Liver (tissue), 9 donors: ENCODE data around the gene ANO7. TPM values are rescaled to one million over a fixed set of nuclear protein-coding genes. Genes with fewer than 3 reads are reported as not detected.

ENCODE experiments used
- DNase-seq: peaks from one replicate; pipeline ENCODE4 v3.0.0-alpha.2; 2017; ENCODE audit warnings: low spot score
- H3K27ac ChIP-seq, 2 donors: one replicate each; pipeline ENCODE4 v1.7.0; 2013; ENCODE audit warnings: inconsistent platforms in 2 of 2, low read length in 2 of 2, control low read depth in 1 of 2, low read depth in 1 of 2, mild to moderate bottlenecking in 1 of 2
- H3K27me3 ChIP-seq, 4 donors: one replicate each; pipeline versions ENCODE4 v1.6.1 to v1.7.0; 2013; ENCODE audit warnings: low read length in 3 of 4, inconsistent platforms in 1 of 4, mild to moderate bottlenecking in 1 of 4, moderate library complexity in 1 of 4; ENCODE audit not compliant: control insufficient read depth in 4 of 4, insufficient read depth in 4 of 4
- H3K36me3 ChIP-seq, 4 donors: one replicate each; pipeline versions ENCODE4 v1.6.1 to v1.7.0; 2013; ENCODE audit warnings: low read length in 3 of 4, mild to moderate bottlenecking in 3 of 4, low read depth in 1 of 4, moderate library complexity in 1 of 4; ENCODE audit not compliant: control insufficient read depth in 4 of 4, insufficient read depth in 3 of 4
- H3K4me1 ChIP-seq, 4 donors: one replicate each; pipeline versions ENCODE4 v1.6.1 to v1.7.0; 2013; ENCODE audit warnings: low read length in 3 of 4, mild to moderate bottlenecking in 3 of 4, moderate library complexity in 1 of 4; ENCODE audit not compliant: control insufficient read depth in 4 of 4, insufficient read depth in 4 of 4
- H3K4me3 ChIP-seq, 3 donors: one replicate each; pipeline versions ENCODE4 v1.6.1 to v1.7.0; 2013; ENCODE audit warnings: low read length in 3 of 3, control low read depth in 1 of 3, low read depth in 1 of 3, mild to moderate bottlenecking in 1 of 3
- H3K9ac ChIP-seq, 2 donors: one replicate each; pipeline ENCODE4 v1.7.0; 2013; ENCODE audit warnings: low read length in 2 of 2, mild to moderate bottlenecking in 2 of 2, moderate library complexity in 2 of 2, control low read depth in 1 of 2, low read depth in 1 of 2
- H3K9me3 ChIP-seq, 4 donors: one replicate each; pipeline versions ENCODE4 v1.6.1 to v1.7.0; 2013; ENCODE audit warnings: low read length in 3 of 4; ENCODE audit not compliant: control insufficient read depth in 4 of 4
- ATF3 ChIP-seq: IDR thresholded peaks from 2 replicates; pipeline ENCODE4 v1.6.1; 2016; ENCODE audit warnings: antibody characterized with exemption
- EGR1 ChIP-seq, 2 donors: IDR thresholded peaks; 2 replicates each; pipeline ENCODE4 v1.6.1; 2016 to 2018; ENCODE audit warnings: antibody characterized with exemption in 2 of 2, low read depth in 2 of 2
- FOXA1 ChIP-seq: IDR thresholded peaks from 2 replicates; pipeline ENCODE4 v1.6.1; 2016; ENCODE audit warnings: antibody characterized with exemption
- FOXA2 ChIP-seq: IDR thresholded peaks from 2 replicates; pipeline ENCODE4 v1.6.1; 2016; ENCODE audit warnings: antibody characterized with exemption
- GABPA ChIP-seq, 2 donors: IDR thresholded peaks in 1 of 2; conservative IDR thresholded peaks in 1 of 2; 2 replicates each; pipeline ENCODE4 v1.6.1; 2016; ENCODE audit warnings: antibody characterized with exemption in 2 of 2, mild to moderate bottlenecking in 1 of 2, moderate library complexity in 1 of 2
- HNF4A ChIP-seq, 2 donors: conservative IDR thresholded peaks; 2 replicates each; pipeline ENCODE4 v1.6.1; 2016; ENCODE audit warnings: antibody characterized with exemption in 2 of 2, mild to moderate bottlenecking in 2 of 2
- HNF4G ChIP-seq: IDR thresholded peaks from 2 replicates; pipeline ENCODE4 v1.6.1; 2016; ENCODE audit warnings: antibody characterized with exemption
- JUND ChIP-seq, 2 donors: IDR thresholded peaks; 2 replicates each; pipeline ENCODE4 v1.6.1; 2016; ENCODE audit warnings: antibody characterized with exemption in 2 of 2
- NR2F2 ChIP-seq: IDR thresholded peaks from 2 replicates; pipeline ENCODE4 v1.6.1; 2016; ENCODE audit warnings: antibody characterized with exemption
- RAD21 ChIP-seq, 2 donors: IDR thresholded peaks; 2 replicates each; pipeline ENCODE4 v1.6.1; 2016; ENCODE audit warnings: antibody characterized with exemption in 2 of 2, mild to moderate bottlenecking in 2 of 2
- REST ChIP-seq: IDR thresholded peaks from 2 replicates; pipeline ENCODE4 v1.6.1; 2016; ENCODE audit warnings: antibody characterized with exemption, mild to moderate bottlenecking
- RXRA ChIP-seq, 2 donors: IDR thresholded peaks; 2 replicates each; pipeline ENCODE4 v1.6.1; 2017 to 2018; ENCODE audit warnings: antibody characterized with exemption in 2 of 2, mild to moderate bottlenecking in 1 of 2
- SP1 ChIP-seq: IDR thresholded peaks from 2 replicates; pipeline ENCODE4 v1.6.1; 2018; ENCODE audit warnings: antibody characterized with exemption, mild to moderate bottlenecking
- TAF1 ChIP-seq: conservative IDR thresholded peaks from 2 replicates; pipeline ENCODE4 v1.6.1; 2016; ENCODE audit warnings: antibody characterized with exemption, mild to moderate bottlenecking
- YY1 ChIP-seq: IDR thresholded peaks from 2 replicates; pipeline ENCODE4 v1.6.1; 2016; ENCODE audit warnings: antibody characterized with exemption, mild to moderate bottlenecking
- ZBTB33 ChIP-seq: IDR thresholded peaks from 2 replicates; pipeline ENCODE4 v1.6.1; 2016; ENCODE audit warnings: antibody characterized with exemption
- whole genome bisulfite sequencing: extraction: QIAGEN DNeasy Blood & Tissue Kit; methylation state at CpG from one replicate; pipeline ENCODE4 v1.1.7; 2013; 5-methylcytosine and 5-hydroxymethylcytosine counted together
- polyA plus RNA-seq, 2 donors: library from polyadenylated mRNA; stranded (reverse) in 1 of 2; unstranded in 1 of 2; fragments of 200-250 nt in 1 of 2; fragments of >200 nt in 1 of 2; fragmentation: Nextera tagmentation in 1 of 2; extraction: Ambion mirVana in 1 of 2; gene quantifications; one replicate each; pipeline versions ENCODE4 v1.2.1 to v1.2.3, GENCODE V29; 2013 to 2015
- total RNA-seq, 2 donors: library from RNA; depleted of rRNA; stranded (reverse); fragments of >200 nt; gene quantifications; one replicate each; pipeline ENCODE4 v1.2.3, GENCODE V29; 2014
- TF ChIP-seq, protein P1 (sequence below): fragments of 150-350 bp; IDR thresholded peaks from 2 replicates; pipeline ENCODE4 v1.5.1; 2017; ENCODE audit warnings: improper control_type of control experiment, low read depth, low read length; ENCODE audit not compliant: missing input control
- donor health status: healthy.
- donor health status: healthy.
- donor health status: healthy.
- donor health status: healthy.
- donor health status: healthy.

The ANO7 gene
- total and polyA plus RNA-seq, 4 donors, result 0.25 to 0.70 (median 0.45) TPM

DNA sequence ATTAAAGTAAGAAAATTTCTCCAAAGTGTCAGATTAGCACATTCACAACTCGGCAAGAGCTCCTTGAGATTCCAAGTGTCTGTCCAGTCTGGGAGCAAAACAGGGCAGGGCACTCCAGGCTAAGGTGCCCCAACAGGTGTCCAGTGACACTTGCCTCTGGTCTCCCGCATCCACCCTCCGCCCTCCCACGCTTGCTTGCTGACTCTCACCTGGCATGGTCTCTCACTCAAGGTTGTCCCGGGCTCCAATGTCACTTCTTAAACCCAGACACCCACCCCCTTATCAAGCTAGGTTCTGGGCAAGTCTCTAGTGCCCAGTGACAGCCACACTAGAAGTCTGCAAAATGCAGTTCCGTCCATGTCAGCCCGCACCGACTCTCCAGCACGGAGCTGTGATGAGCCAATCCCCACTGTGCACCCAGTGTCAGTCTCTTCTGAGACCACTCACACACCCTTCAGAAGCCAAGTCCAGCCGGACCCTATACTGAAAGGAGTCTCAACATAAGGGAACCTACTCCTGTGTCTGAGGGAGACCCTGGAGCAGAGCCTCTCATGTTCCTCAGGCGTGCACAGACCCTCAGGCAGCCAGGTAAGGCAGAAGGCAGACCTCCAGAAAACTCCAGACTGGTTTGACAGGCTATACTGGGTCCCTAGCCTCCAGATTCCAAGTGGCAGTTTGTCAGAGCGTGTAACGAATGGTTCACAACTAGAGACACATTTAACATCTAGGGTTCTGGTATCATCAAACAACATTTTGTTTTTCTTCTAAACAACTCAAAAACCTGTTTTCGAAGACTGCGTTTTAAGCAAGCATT lies 81.4 kb downstream of the ANO7 start:
- H3K36me3 ChIP-seq, result peaks cover 5 to 26% (median 22%) of the 10 kb centered on the region in 4 donors
- H3K9me3 ChIP-seq, result no peaks in the 10 kb centered on the region
- no peak overlapping the region for H3K9ac ChIP-seq
- no peak for DNase-seq
- H3K4me3 ChIP-seq, result no peak overlapping the region
- peaks cover 6 to 51% (median 39%) of the 10 kb centered on the region in 4 donors for H3K4me1 ChIP-seq
- WGBS, result 92% methylated on average over 15 of the region's 15 CpGs
- no peaks in the 10 kb centered on the region for H3K27me3 ChIP-seq
- TF ChIP-seq SP1 (no peak), RAD21 (IDR thresholded peaks at IDR 0.05) (no peak), HNF4G (no peak), FOXA2 (no peak), HNF4A (conservative IDR thresholded peaks at IDR 0.05) (no peak), YY1 (no peak), RXRA (IDR thresholded peaks at IDR 0.05) (no peak), ZBTB33 (no peak), NR2F2 (no peak), JUND (IDR thresholded peaks at IDR 0.05) (no peak), EGR1 (IDR thresholded peaks at IDR 0.05; ENCODE audit: low read depth in 2 of 2) (no peak)
- TF ChIP-seq, protein P1, sequence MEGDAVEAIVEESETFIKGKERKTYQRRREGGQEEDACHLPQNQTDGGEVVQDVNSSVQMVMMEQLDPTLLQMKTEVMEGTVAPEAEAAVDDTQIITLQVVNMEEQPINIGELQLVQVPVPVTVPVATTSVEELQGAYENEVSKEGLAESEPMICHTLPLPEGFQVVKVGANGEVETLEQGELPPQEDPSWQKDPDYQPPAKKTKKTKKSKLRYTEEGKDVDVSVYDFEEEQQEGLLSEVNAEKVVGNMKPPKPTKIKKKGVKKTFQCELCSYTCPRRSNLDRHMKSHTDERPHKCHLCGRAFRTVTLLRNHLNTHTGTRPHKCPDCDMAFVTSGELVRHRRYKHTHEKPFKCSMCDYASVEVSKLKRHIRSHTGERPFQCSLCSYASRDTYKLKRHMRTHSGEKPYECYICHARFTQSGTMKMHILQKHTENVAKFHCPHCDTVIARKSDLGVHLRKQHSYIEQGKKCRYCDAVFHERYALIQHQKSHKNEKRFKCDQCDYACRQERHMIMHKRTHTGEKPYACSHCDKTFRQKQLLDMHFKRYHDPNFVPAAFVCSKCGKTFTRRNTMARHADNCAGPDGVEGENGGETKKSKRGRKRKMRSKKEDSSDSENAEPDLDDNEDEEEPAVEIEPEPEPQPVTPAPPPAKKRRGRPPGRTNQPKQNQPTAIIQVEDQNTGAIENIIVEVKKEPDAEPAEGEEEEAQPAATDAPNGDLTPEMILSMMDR, result no peak
- peak overlapping the region in 1 of 2 donors; percentile 15 for H3K27ac ChIP-seq

DNA sequence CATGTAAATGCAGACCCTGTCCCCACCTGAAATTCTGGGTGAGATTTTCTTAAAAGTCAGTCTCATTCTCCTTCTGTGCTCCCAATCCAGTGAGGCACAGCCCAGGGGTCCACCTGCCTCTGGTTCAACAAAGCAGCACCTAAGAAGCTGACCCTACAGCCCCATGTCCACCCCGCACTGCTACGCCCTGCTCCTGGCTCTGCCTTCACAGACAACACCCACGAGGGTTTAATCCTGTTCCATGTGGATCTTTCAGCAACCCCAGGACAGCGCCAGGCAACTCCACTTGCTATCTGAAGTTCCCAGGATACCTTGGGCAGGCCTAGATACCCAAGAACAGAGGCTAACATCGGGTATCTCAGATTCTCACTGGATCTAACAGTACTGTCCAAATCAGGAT lies 82.1 kb downstream of the ANO7 start:
- TF ChIP-seq HNF4A (conservative IDR thresholded peaks at IDR 0.05) (no peak), GABPA (IDR thresholded peaks at IDR 0.05 in 1 of 2, conservative IDR thresholded peaks at IDR 0.05 in 1 of 2) (no peak), SP1 (no peak), FOXA2 (no peak), RAD21 (IDR thresholded peaks at IDR 0.05) (no peak), FOXA1 (no peak), YY1 (no peak), TAF1 (no peak), REST (no peak), HNF4G (no peak), ATF3 (no peak), JUND (IDR thresholded peaks at IDR 0.05) (no peak), RXRA (IDR thresholded peaks at IDR 0.05) (no peak)
- TF ChIP-seq, protein P1, result no peak
- WGBS, result 58% methylated on average over 5 of the region's 5 CpGs
- no peaks in the 10 kb centered on the region for H3K27me3 ChIP-seq
- no peaks in the 10 kb centered on the region for H3K9me3 ChIP-seq
- H3K9ac ChIP-seq, result no peak overlapping the region
- H3K27ac ChIP-seq, result peak overlapping the region in 1 of 2 donors; percentile 15
- peak overlapping the region in 2 of 3 donors; percentile 90 to 95 for H3K4me3 ChIP-seq
- peaks cover 3 to 22% (median 18%) of the 10 kb centered on the region in 4 donors for H3K36me3 ChIP-seq
- peaks cover 6 to 51% (median 39%) of the 10 kb centered on the region in 4 donors for H3K4me1 ChIP-seq
- DNase-seq, result no peak
